ENCODE measurements around the gene PDE1C. TPM values are rescaled to one million over a fixed set of nuclear protein-coding genes. Genes with fewer than 3 reads are reported as not detected.
A peak's percentile ranks its signal among the peaks of the same experiment; 100 is the strongest.
"Not testable (repeated sequence)": the region's sequence is repeated elsewhere in the genome, so short reads cannot be mapped to it uniquely, and the experiment has no call there.

The PDE1C gene
- polyA plus RNA-seq, 4 donors: 0.72 to 4.9 (median 3.8) TPM

GRCh38 chr7:32047075-32047474 lies 23.1 kb downstream of the PDE1C start:
- DNase-seq (ENCODE audit: low read depth in 4 of 4, low spot score in 3 of 4): no peak

- no peak for DNase-seq (ENCODE audit: low read depth in 4 of 4, low spot score in 3 of 4)
Observed at GRCh38 chr7:32045228-32045627, 25.0 kb downstream of the PDE1C start.

- no peak for DNase-seq (ENCODE audit: low read depth in 4 of 4, low spot score in 3 of 4)
Observed at GRCh38 chr7:32044739-32045138, 25.5 kb downstream of the PDE1C start.

- no peak for DNase-seq (ENCODE audit: low read depth in 4 of 4, low spot score in 3 of 4)
Observed at GRCh38 chr7:32043688-32044087, 26.5 kb downstream of the PDE1C start.

GRCh38 chr7:32042900-32043299 lies 27.3 kb downstream of the PDE1C start:
- DNase-seq (ENCODE audit: low read depth in 4 of 4, low spot score in 3 of 4): no peak

GRCh38 chr7:32039000-32039756 lies 31.0 kb downstream of the PDE1C start:
- DNase-seq (ENCODE audit: low read depth in 4 of 4, low spot score in 3 of 4): no peak

GRCh38 chr7:32037650-32038198 lies 32.5 kb downstream of the PDE1C start:
- DNase-seq (ENCODE audit: low read depth in 4 of 4, low spot score in 3 of 4): no peak

GRCh38 chr7:32036557-32036956 lies 33.6 kb downstream of the PDE1C start:
- DNase-seq (ENCODE audit: low read depth in 4 of 4, low spot score in 3 of 4): no peak

GRCh38 chr7:32034052-32034451 lies 36.2 kb downstream of the PDE1C start:
- DNase-seq (ENCODE audit: low read depth in 4 of 4, low spot score in 3 of 4): peak in 1 of 4 donors; percentile 14

GRCh38 chr7:32033006-32033405 lies 37.2 kb downstream of the PDE1C start:
- no peak for DNase-seq (ENCODE audit: low read depth in 4 of 4, low spot score in 3 of 4)

GRCh38 chr7:32032211-32032610 lies 38.0 kb downstream of the PDE1C start:
- DNase-seq (ENCODE audit: low read depth in 4 of 4, low spot score in 3 of 4): no peak

GRCh38 chr7:32030904-32031692 lies 39.1 kb downstream of the PDE1C start:
- DNase-seq (ENCODE audit: low read depth in 4 of 4, low spot score in 3 of 4): no peak

GRCh38 chr7:32026083-32026425 lies 44.2 kb downstream of the PDE1C start:
- no peak for DNase-seq (ENCODE audit: low read depth in 4 of 4, low spot score in 3 of 4)

- DNase-seq (ENCODE audit: low read depth in 4 of 4, low spot score in 3 of 4): no peak
Observed at GRCh38 chr7:32025381-32026082, 44.7 kb downstream of the PDE1C start.

- no peak for DNase-seq (ENCODE audit: low read depth in 4 of 4, low spot score in 3 of 4)
Observed at GRCh38 chr7:32023376-32023775, 46.8 kb downstream of the PDE1C start.

- DNase-seq (ENCODE audit: low read depth in 4 of 4, low spot score in 3 of 4): no peak
Observed at GRCh38 chr7:32022966-32023365, 47.2 kb downstream of the PDE1C start.

- DNase-seq (ENCODE audit: low read depth in 4 of 4, low spot score in 3 of 4): no peak
Observed at GRCh38 chr7:32020551-32021159, 49.6 kb downstream of the PDE1C start.

GRCh38 chr7:32018845-32019578 lies 51.2 kb downstream of the PDE1C start:
- no peak for DNase-seq (ENCODE audit: low read depth in 4 of 4, low spot score in 3 of 4)

GRCh38 chr7:32015133-32015532 lies 55.1 kb downstream of the PDE1C start:
- DNase-seq (ENCODE audit: low read depth in 4 of 4, low spot score in 3 of 4): no peak

GRCh38 chr7:32013471-32013870 lies 56.7 kb downstream of the PDE1C start:
- DNase-seq (ENCODE audit: low read depth in 4 of 4, low spot score in 3 of 4): not testable (repeated sequence)
